Epithelial cell of alveolus of lung (primary cell): ENCODE results near the gene MRPL45. TPM values are rescaled to one million over a fixed set of nuclear protein-coding genes. Genes with fewer than 3 reads are reported as not detected.

ENCODE experiments used
- total RNA-seq: library from RNA; depleted of rRNA; stranded (reverse); fragments of >200 nt; gene quantifications from 2 replicates; pipeline ENCODE4 v1.2.1, GENCODE V29; 2015

The MRPL45 gene
- 34.5 and 46.1 TPM in 2 replicates for total RNA-seq

GRCh38 chr17:38296834-38297517 is at the start of gene MRPL45:
Gene MRPL45, plus strand, starts transcription at chr17:38297168. Its CDS starts 16 bp downstream, at chr17:38297184.

GRCh38 chr17:38343608-38344419 is 46.8 kb downstream of the MRPL45 start, which contains the start of gene GPR179:
Gene GPR179, minus strand, starts transcription at chr17:38343956. Its CDS starts 167 bp downstream, at chr17:38343789.

GRCh38 chr17:38351412-38352222 is 54.6 kb downstream of the MRPL45 start, which contains the start of gene SOCS7:
Gene SOCS7, plus strand, starts transcription at chr17:38351844. Its CDS starts 209 bp downstream, at chr17:38352053.

Other genes with a start within 250 kb of the MRPL45 start
- gene TBC1D3C, start 228.5 kb upstream of the MRPL45 start, total RNA-seq = not detected in 2 replicates
- not detected in 2 replicates for gene TBC1D3E, start 169.2 kb upstream of the MRPL45 start, total RNA-seq
- gene TBC1D3, start 104.6 kb upstream of the MRPL45 start, total RNA-seq = not detected in 2 replicates
- not detected in 2 replicates for gene GPR179, start 46.8 kb downstream of the MRPL45 start, total RNA-seq
- 5.9 and 7.4 TPM in 2 replicates for gene SOCS7, start 54.7 kb downstream of the MRPL45 start, total RNA-seq
- gene ARHGAP23, start 131.3 kb downstream of the MRPL45 start, total RNA-seq = 29.1 and 49.0 TPM in 2 replicates